Measurements from ENCODE around the gene SULF2.

DNA sequence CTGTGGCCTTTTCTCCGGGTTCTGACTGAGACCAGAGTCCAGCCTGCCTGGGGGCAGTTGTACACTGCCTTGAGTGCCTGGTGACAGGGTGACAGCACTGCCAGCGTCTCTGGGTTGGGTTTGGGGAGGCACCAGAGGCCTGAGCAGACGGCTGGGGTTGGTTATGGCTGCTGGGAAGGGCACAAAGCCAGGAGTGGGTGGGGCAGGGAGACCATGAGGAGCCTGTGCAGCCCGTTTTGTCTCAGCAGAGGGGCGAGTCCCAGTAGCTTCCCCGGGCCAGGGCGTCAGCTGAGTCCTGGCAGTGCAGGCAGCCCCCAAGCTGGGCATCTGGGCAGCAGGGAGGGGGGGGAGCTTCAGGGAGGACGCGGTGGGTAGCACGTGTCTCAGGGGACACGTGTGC is 15.3 kb upstream of the SULF2 start:
- TF ChIP-seq YY1 (IDR thresholded peaks at IDR 0.05; ENCODE audit: insufficient read depth, insufficient read length) (no peak), ZNF274 (IDR thresholded peaks at IDR 0.05; ENCODE audit: low read depth, low read length) (no peak), SUZ12 (IDR thresholded peaks at IDR 0.05; ENCODE audit: extremely low read depth, insufficient read depth, insufficient read length) (no peak)
